HL-60/S4 treated with phorbol 12-myristate 13-acetate at 8.2 ng/mL for 4 days and 3 days (cell line): Measurements from ENCODE around the gene ATG14.
"Not testable (repeated sequence)": the region's sequence is repeated elsewhere in the genome, so short reads cannot be mapped to it uniquely, and the experiment has no call there.

Experiments used
- in situ Hi-C: fragments of 300-500 bp; cut with MboI; formaldehyde crosslinking; loops from 2 replicates; pipeline ENCODE4 v1.15.0; 2022; ENCODE audit warnings: low sequenced_read_pairs

ATG14 gene

GRCh38 chr14:55352201-55352600 is 59.4 kb downstream of the ATG14 start:
- in situ Hi-C loops = no loop called here

GRCh38 chr14:55351111-55351510 is 60.5 kb downstream of the ATG14 start:
- in situ Hi-C loops = no loop called here

GRCh38 chr14:55350461-55350860 is 61.2 kb downstream of the ATG14 start:
- in situ Hi-C loops = no loop called here

- in situ Hi-C loops = no loop called here
Measured at GRCh38 chr14:55349565-55349964, 62.1 kb downstream of the ATG14 start.

- in situ Hi-C loops = no loop called here
Measured at GRCh38 chr14:55348766-55349453, 62.7 kb downstream of the ATG14 start.

GRCh38 chr14:55347748-55348147 is 63.9 kb downstream of the ATG14 start:
- in situ Hi-C loops = no loop called here

GRCh38 chr14:55347040-55347439 is 64.6 kb downstream of the ATG14 start:
- in situ Hi-C loops = no loop called here

GRCh38 chr14:55344582-55345163 is 67.0 kb downstream of the ATG14 start:
- in situ Hi-C loops = not testable (repeated sequence)

GRCh38 chr14:55341781-55342180 is 69.8 kb downstream of the ATG14 start:
- in situ Hi-C loops = no loop called here

- in situ Hi-C loops = no loop called here
Measured at GRCh38 chr14:55340482-55340881, 71.1 kb downstream of the ATG14 start.

- in situ Hi-C loops = no loop called here
Measured at GRCh38 chr14:55339770-55340169, 71.9 kb downstream of the ATG14 start.

GRCh38 chr14:55336691-55337090 is 74.9 kb downstream of the ATG14 start:
- in situ Hi-C loops = no loop called here

- in situ Hi-C loops = no loop called here
Measured at GRCh38 chr14:55336162-55336561, 75.5 kb downstream of the ATG14 start.

- in situ Hi-C loops = no loop called here
Measured at GRCh38 chr14:55333711-55334485, 77.7 kb downstream of the ATG14 start.

- in situ Hi-C loops = no loop called here
Measured at GRCh38 chr14:55332654-55333570, 78.7 kb downstream of the ATG14 start.

GRCh38 chr14:55329999-55330710 is 81.5 kb downstream of the ATG14 start:
- in situ Hi-C loops = no loop called here

- in situ Hi-C loops = no loop called here
Measured at GRCh38 chr14:55328317-55328716, 83.3 kb downstream of the ATG14 start.

GRCh38 chr14:55327179-55327578 is 84.5 kb downstream of the ATG14 start:
- in situ Hi-C loops = no loop called here

- in situ Hi-C loops = no loop called here
Measured at GRCh38 chr14:55324812-55325211, 86.8 kb downstream of the ATG14 start.

GRCh38 chr14:55323910-55324309 is 87.7 kb downstream of the ATG14 start:
- in situ Hi-C loops = no loop called here
